Measurements from ENCODE around the gene ADAMTS3.

Gene ADAMTS3

DNA sequence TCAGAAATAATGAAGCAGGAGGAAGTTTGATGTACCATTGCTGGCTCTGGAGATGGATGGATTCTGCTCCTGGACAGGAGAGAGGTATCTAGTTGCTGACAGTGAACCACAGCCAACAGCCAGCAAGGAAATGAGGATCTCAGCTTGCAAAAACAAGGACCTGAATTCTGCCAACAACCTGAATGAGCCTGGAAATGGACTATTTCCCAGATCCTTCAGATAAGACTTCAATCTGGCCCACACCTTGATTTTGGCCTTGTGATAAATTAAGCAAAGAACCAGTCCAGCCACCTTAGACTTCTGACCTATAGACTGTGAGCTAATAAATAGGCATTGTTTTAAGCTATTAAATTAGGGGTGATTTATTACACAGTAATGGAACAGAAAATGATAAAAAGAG is 220.3 kb downstream of the ADAMTS3 start:
- no peak for DNase-seq (ENCODE audit: low read depth)
- TF ChIP-seq, protein P1, sequence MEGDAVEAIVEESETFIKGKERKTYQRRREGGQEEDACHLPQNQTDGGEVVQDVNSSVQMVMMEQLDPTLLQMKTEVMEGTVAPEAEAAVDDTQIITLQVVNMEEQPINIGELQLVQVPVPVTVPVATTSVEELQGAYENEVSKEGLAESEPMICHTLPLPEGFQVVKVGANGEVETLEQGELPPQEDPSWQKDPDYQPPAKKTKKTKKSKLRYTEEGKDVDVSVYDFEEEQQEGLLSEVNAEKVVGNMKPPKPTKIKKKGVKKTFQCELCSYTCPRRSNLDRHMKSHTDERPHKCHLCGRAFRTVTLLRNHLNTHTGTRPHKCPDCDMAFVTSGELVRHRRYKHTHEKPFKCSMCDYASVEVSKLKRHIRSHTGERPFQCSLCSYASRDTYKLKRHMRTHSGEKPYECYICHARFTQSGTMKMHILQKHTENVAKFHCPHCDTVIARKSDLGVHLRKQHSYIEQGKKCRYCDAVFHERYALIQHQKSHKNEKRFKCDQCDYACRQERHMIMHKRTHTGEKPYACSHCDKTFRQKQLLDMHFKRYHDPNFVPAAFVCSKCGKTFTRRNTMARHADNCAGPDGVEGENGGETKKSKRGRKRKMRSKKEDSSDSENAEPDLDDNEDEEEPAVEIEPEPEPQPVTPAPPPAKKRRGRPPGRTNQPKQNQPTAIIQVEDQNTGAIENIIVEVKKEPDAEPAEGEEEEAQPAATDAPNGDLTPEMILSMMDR (IDR thresholded peaks at IDR 0.05; ENCODE audit: low read depth, low read length, missing control alignments), result no peak
- H3K4me3 ChIP-seq (ENCODE audit: low read depth, low read length), result no peak overlapping the region

DNA sequence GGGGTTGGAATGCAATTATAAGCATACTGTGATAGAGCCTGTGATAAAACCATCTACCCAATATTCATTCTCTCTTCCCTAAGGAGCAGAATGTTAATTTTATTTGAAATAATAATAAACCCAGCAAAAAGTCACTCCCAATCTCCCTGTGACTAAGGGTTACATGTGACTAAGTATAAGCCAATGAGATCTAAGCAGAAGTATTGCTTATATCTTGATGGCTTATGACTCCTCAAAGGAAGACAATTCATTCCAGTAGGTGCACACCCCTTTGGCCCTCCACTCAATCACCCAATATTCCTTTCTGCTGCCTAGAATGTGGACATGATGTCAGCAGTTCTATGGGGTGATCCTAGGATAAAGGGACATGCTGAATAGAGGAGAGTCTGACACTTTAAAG is 224.6 kb downstream of the ADAMTS3 start:
- TF ChIP-seq, protein P1 (IDR thresholded peaks at IDR 0.05; ENCODE audit: low read depth, low read length, missing control alignments), result no peak
- no peak for DNase-seq (ENCODE audit: low read depth)
- H3K4me3 ChIP-seq (ENCODE audit: low read depth, low read length), result no peak overlapping the region

DNA sequence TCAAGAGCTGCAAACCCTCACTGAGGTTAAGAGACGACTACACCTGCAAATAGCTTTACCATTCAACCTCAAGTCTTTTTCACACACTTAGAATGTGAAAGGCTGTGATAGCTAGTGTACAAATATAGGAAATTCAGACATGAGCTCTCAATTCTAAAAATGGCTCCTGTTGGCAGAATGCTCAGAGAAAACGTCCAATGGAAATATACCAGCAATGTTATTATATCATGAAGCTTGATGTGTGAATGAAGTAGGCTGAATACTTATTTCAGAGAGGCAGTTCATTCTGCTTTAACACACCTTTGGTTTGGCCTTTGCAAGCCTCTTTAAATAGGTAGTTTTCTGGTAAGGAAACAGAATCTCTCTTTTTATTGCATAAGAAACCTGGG is 227.6 kb downstream of the ADAMTS3 start:
- TF ChIP-seq, protein P1 (IDR thresholded peaks at IDR 0.05; ENCODE audit: low read depth, low read length, missing control alignments), result no peak
- no peak for DNase-seq (ENCODE audit: low read depth)
- no peak overlapping the region for H3K4me3 ChIP-seq (ENCODE audit: low read depth, low read length)

DNA sequence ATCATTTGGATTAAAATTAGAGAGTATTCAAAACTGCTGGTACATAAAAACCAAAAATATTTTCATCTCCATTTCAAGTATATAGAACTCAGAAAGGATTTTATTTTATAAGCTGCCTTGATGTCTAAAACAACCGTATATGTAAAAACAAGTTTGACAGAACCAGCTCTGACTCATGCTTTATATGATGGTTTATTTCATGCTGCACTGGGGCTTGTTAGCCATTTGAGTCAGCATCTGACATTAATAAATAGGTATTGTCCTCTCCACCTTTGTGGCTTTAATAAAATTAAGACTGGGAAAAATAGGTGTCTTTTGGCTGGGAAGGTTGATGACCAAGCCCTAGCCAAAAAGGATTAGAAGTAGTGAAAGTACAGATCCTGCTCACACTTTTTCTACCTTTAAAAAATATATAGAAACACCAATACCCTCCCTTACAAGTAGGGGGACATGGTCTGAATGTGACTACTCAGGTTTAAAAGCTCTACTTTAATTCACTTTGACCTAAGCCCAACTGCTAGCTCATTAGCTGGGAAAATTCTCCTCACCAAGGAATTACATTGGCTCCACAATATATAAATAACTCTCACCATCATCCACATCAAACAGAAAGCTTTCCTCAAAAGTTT is 228.1 kb downstream of the ADAMTS3 start:
- TF ChIP-seq, protein P1 (IDR thresholded peaks at IDR 0.05; ENCODE audit: low read depth, low read length, missing control alignments), result no peak
- no peak for DNase-seq (ENCODE audit: low read depth)
- no peak overlapping the region for H3K4me3 ChIP-seq (ENCODE audit: low read depth, low read length)

DNA sequence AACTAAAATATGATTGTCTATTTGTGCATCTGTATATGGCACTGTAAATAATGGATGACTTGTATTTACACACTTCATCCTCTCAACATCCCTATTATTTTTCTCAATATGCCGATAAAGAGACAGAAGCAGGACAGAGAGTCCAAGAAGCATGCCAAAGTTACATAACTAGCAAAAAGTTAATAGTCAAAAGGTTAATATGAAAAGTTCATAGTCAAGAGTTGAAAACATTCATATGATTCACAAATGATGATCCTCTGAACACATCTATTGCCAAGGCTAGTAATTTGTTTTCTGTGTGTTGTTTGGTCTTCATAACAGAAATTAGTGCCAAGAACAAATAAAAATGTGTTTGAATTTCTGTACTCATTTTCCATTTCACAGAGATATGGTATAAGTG is 231.0 kb downstream of the ADAMTS3 start:
- DNase-seq (ENCODE audit: low read depth), result no peak
- no peak overlapping the region for H3K4me3 ChIP-seq (ENCODE audit: low read depth, low read length)
- TF ChIP-seq, protein P1 (IDR thresholded peaks at IDR 0.05; ENCODE audit: low read depth, low read length, missing control alignments), result no peak

DNA sequence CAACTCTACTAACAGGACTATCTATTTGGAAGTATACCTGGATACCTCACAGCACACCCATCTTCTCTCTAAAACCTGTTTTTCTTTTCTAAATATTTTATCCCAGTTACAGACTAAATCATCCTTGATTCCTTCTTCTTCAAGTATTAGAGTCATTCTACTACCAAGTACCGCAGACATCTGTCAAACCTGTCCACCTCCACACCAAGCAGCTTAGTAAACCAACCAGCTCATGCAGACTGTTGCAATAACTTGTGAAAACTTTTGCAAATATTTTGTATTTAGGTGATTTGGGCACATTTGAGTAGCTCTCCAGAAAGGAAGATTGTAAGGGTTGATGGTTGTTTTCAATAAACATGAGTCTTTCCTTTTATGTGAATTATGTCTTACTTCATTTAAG is 238.6 kb downstream of the ADAMTS3 start:
- no peak for DNase-seq (ENCODE audit: low read depth)
- no peak overlapping the region for H3K4me3 ChIP-seq (ENCODE audit: low read depth, low read length)
- TF ChIP-seq, protein P1 (IDR thresholded peaks at IDR 0.05; ENCODE audit: low read depth, low read length, missing control alignments), result no peak
